HepG2 (cell line): ENCODE results near the gene TMED3. TPM values are rescaled to one million over a fixed set of nuclear protein-coding genes. Genes with fewer than 3 reads are reported as not detected.

Source experiments
- ATAC-seq: fragments of 200-7000 bp; cut with Tn5 transposase; 3 replicates; pipeline ENCODE4 v1.9.1; 2020; ENCODE audit warnings: mild to moderate bottlenecking, moderate library complexity
- BruUV-seq: library from RNA; stranded (reverse); fragments of 400-500 nt; replicated peaks from 2 replicates; lab custom pipeline; 2021; lab: Mats Ljungman, UMichigan
- CTCF ChIA-PET: fragments of 300-600 bp; formaldehyde crosslinking; extraction: SDS; loops from one replicate; lab custom pipeline; 2021; ENCODE audit warnings: low total read pairs, inconsistent platforms, low intra/inter-chr PET ratio; lab: Yijun Ruan, JAX
- POLR2A ChIA-PET: fragments of 350-600 bp; sonication (Branson Sonifier 250); formaldehyde crosslinking; loops from one replicate; lab custom pipeline; 2020; ENCODE audit warnings: antibody characterized with exemption, inconsistent platforms; lab: Yijun Ruan, JAX
- DNase-seq: peaks from one replicate; pipeline ENCODE4 v3.0.0-alpha.2; 2015; ENCODE audit warnings: low spot score
- FAIRE-seq: peaks from 3 replicates; lab custom pipeline; 2011; peaks lifted over from hg19 to GRCh38; lab: Jason Lieb, UNC
- H2AFZ ChIP-seq: one replicate; pipeline ENCODE4 v1.6.1; 2011; ENCODE audit warnings: low read length, inconsistent platforms
- H3K27ac ChIP-seq: fragments of 300-600 bp; 3 replicates; pipeline ENCODE4 v1.8.0; 2011; ENCODE audit warnings: mixed run types, mild to moderate bottlenecking, mixed read lengths, low read length, inconsistent platforms; ENCODE audit not compliant: insufficient read depth; ENCODE audit errors: extremely low read length
- H3K27me3 ChIP-seq, 2 experiments: fragments of 200-600 bp in 1 of 2; 2 replicates in 1 of 2; 3 replicates in 1 of 2; pipeline versions ENCODE4 v1.6.0 to v1.8.0; 2011; ENCODE audit warnings: low read length in 2 of 2, mild to moderate bottlenecking in 2 of 2, moderate library complexity in 2 of 2, inconsistent platforms in 1 of 2; ENCODE audit not compliant: insufficient read depth in 2 of 2, control insufficient read depth in 1 of 2
- H3K36me3 ChIP-seq, 2 experiments: fragments of 200-600 bp in 1 of 2; replicated peaks in 1 of 2; 2 replicates in 1 of 2; 3 replicates in 1 of 2; pipeline versions ENCODE4 v1.5.1 to v1.8.0; 2011; ENCODE audit warnings: low read length in 2 of 2, inconsistent platforms in 1 of 2; ENCODE audit not compliant: insufficient read depth in 2 of 2, control insufficient read depth in 1 of 2
- H3K4me1 ChIP-seq: 2 replicates; pipeline ENCODE4 v1.5.1; 2012; ENCODE audit warnings: low read length, inconsistent platforms; ENCODE audit not compliant: insufficient read depth
- H3K4me2 ChIP-seq: 2 replicates; pipeline ENCODE4 v1.6.0; 2011; ENCODE audit warnings: low read depth, low read length, inconsistent platforms
- H3K4me3 ChIP-seq, 3 experiments: fragments of 200-600 bp in 1 of 3; sonication (generic), shearing (Covaris generic) in 1 of 3; replicated peaks in 1 of 3; 2 replicates each; pipeline ENCODE4 v1.5.1; 2011 to 2016; ENCODE audit warnings: low read length in 3 of 3, inconsistent platforms in 2 of 3, low read depth in 2 of 3, mild to moderate bottlenecking in 2 of 3, control low read depth in 1 of 3, mixed read lengths in 1 of 3; ENCODE audit not compliant: insufficient read depth in 1 of 3
- H3K79me2 ChIP-seq: one replicate; pipeline ENCODE4 v1.6.1; 2011; ENCODE audit warnings: low read length, inconsistent platforms; ENCODE audit not compliant: insufficient read depth
- H3K9ac ChIP-seq: 2 replicates; pipeline ENCODE4 v1.6.0; 2011; ENCODE audit warnings: mild to moderate bottlenecking, low read depth, low read length, inconsistent platforms; ENCODE audit not compliant: insufficient read depth
- H3K9me3 ChIP-seq: 2 replicates; pipeline ENCODE4 v1.5.1; 2012; ENCODE audit warnings: mild to moderate bottlenecking, low read length
- H4K20me1 ChIP-seq: 2 replicates; pipeline ENCODE4 v1.6.0; 2011; ENCODE audit warnings: inconsistent platforms, mild to moderate bottlenecking, low read length, moderate library complexity; ENCODE audit not compliant: insufficient read depth
- CENPX ChIP-seq: sonication (generic); formaldehyde crosslinking; IDR thresholded peaks from 2 replicates; pipeline ENCODE4 v1.9.0; 2021; ENCODE audit warnings: mild to moderate bottlenecking, missing genetic modification reagents, moderate library complexity
- HOXA5 ChIP-seq: sonication (generic); formaldehyde crosslinking; IDR thresholded peaks from 2 replicates; pipeline ENCODE4 v1.4.0; 2020; ENCODE audit warnings: missing genetic modification reagents
- PHF21A ChIP-seq: sonication (generic); formaldehyde crosslinking; IDR thresholded peaks from 2 replicates; pipeline ENCODE4 v1.5.0; 2020; ENCODE audit warnings: mild to moderate bottlenecking, missing genetic modification reagents
- PLRG1 ChIP-seq: fragments of 450-650 bp; conservative IDR thresholded peaks from 2 replicates; pipeline ENCODE4 v1.6.1; 2016
- PRPF4 ChIP-seq: fragments of 200-400 bp; formaldehyde crosslinking; IDR thresholded peaks from 2 replicates; pipeline ENCODE4 v1.6.1; 2016; ENCODE audit warnings: low read length, low read depth; ENCODE audit not compliant: poor library complexity, severe bottlenecking
- RELA ChIP-seq: sonication (generic); formaldehyde crosslinking; IDR thresholded peaks from 2 replicates; pipeline ENCODE4 v1.4.0; 2020; ENCODE audit warnings: missing genetic modification reagents
- REPIN1 ChIP-seq: sonication (generic); formaldehyde crosslinking; IDR thresholded peaks from 2 replicates; pipeline ENCODE4 v1.8.0; 2022; ENCODE audit warnings: missing genetic modification reagents, low read depth, mild to moderate bottlenecking, borderline replicate concordance
- SMYD3 ChIP-seq: sonication (generic); formaldehyde crosslinking; IDR thresholded peaks from 2 replicates; pipeline ENCODE4 v1.8.1; 2023; ENCODE audit warnings: mild to moderate bottlenecking, missing genetic modification reagents
- SOX13 ChIP-seq, 3 experiments: fragments of 450-650 bp in 1 of 3; sonication (generic) in 1 of 3; formaldehyde crosslinking in 1 of 3; IDR thresholded peaks in 2 of 3; conservative IDR thresholded peaks in 1 of 3; 2 replicates each; pipeline versions ENCODE4 v1.5.0 to v1.6.1; 2016 to 2020; ENCODE audit warnings: antibody characterized with exemption in 1 of 3, mild to moderate bottlenecking in 1 of 3, missing compliant biosample characterization in 1 of 3, missing genetic modification reagents in 1 of 3, moderate library complexity in 1 of 3
- TMF1 ChIP-seq: sonication (generic); formaldehyde crosslinking; IDR thresholded peaks from 2 replicates; pipeline ENCODE4 v1.8.1; 2022; ENCODE audit warnings: low read depth, missing genetic modification reagents
- ZBTB21 ChIP-seq: sonication (generic); formaldehyde crosslinking; IDR thresholded peaks from 2 replicates; pipeline ENCODE4 v1.4.0; 2020; ENCODE audit warnings: missing genetic modification reagents
- ZFP36 ChIP-seq: fragments of 150-350 bp; IDR thresholded peaks from 2 replicates; pipeline ENCODE4 v1.6.1; 2018; ENCODE audit warnings: borderline replicate concordance, low read length, low read depth; ENCODE audit not compliant: partially characterized antibody
- ZNF550 ChIP-seq: sonication (generic); formaldehyde crosslinking; IDR thresholded peaks from 2 replicates; pipeline ENCODE4 v1.4.0; 2020; ENCODE audit warnings: mild to moderate bottlenecking, missing genetic modification reagents, borderline replicate concordance
- ZNF678 ChIP-seq: sonication (generic); formaldehyde crosslinking; IDR thresholded peaks from 2 replicates; pipeline ENCODE4 v1.4.0; 2020; ENCODE audit warnings: mild to moderate bottlenecking, missing genetic modification reagents
- ZNF75D ChIP-seq: sonication (generic); formaldehyde crosslinking; IDR thresholded peaks from 2 replicates; pipeline ENCODE4 v1.8.1; 2023; ENCODE audit warnings: missing genetic modification reagents, mild to moderate bottlenecking, borderline replicate concordance
- WGBS: methylation state at CpG from one replicate; pipeline ENCODE4 v1.1.6; 2017; ENCODE audit warnings: low lambda C conversion rate; 5-methylcytosine and 5-hydroxymethylcytosine counted together
- in situ Hi-C: cut with HindIII; loops from 2 replicates; pipeline ENCODE4 v1.10.0; 2017; ENCODE audit warnings: low pct_unique_long_range_greater_than_20kb; ENCODE audit not compliant: extremely low pct_ligation_motif_present
- intact Hi-C: fragments of 100-400 bp; cut with micrococcal nuclease; formaldehyde crosslinking; loops from one replicate; pipeline ENCODE4 v1.10.0; 2022; ENCODE audit not compliant: unreplicated experiment
- polyA plus RNA-seq, 8 experiments: library from polyadenylated mRNA; depleted of rRNA in 3 of 8; stranded (reverse) in 7 of 8; unstranded in 1 of 8; fragments of >200 nt; fragmentation: Illumina TruSeq in 4 of 8; extraction: Trizol in 4 of 8; gene quantifications; 2 replicates each; pipeline versions ENCODE4 v1.2.1 to v1.2.3, GENCODE V29; 2011 to 2016; ENCODE audit warnings: low read depth in 4 of 8, missing spikeins in 1 of 8, mixed read lengths in 1 of 8; ENCODE audit not compliant: insufficient read depth in 1 of 8
- total RNA-seq, 5 experiments: library from RNA; depleted of rRNA; stranded (reverse); fragments of >200 nt; fragmentation: Illumina TruSeq; extraction: Trizol; gene quantifications; 2 replicates each; pipeline ENCODE4 v1.2.3, GENCODE V29; 2016; ENCODE audit warnings: low read depth in 1 of 5
- TF ChIP-seq, protein P1 (sequence below): sonication (generic); formaldehyde crosslinking; IDR thresholded peaks from 2 replicates; pipeline ENCODE4 v1.4.0; 2020; ENCODE audit warnings: mild to moderate bottlenecking, missing genetic modification reagents
- TF ChIP-seq, protein P2 (sequence below): sonication (generic); formaldehyde crosslinking; IDR thresholded peaks from 2 replicates; pipeline ENCODE4 v1.8.0; 2022; ENCODE audit warnings: mild to moderate bottlenecking, missing genetic modification reagents, moderate library complexity
- TF ChIP-seq, protein P3 (sequence below): IDR thresholded peaks from 2 replicates; pipeline ENCODE4 v1.6.1; 2016; ENCODE audit warnings: missing compliant biosample characterization, missing genetic modification reagents, borderline replicate concordance
- TF ChIP-seq, protein P4 (sequence below): sonication (generic); formaldehyde crosslinking; IDR thresholded peaks from 2 replicates; pipeline ENCODE4 v1.8.1; 2023; ENCODE audit warnings: mild to moderate bottlenecking, missing genetic modification reagents

Gene TMED3
- total and polyA plus RNA-seq, 2 of the 13 experiments (the other 11 are each of a cell fraction or from before 2014, with no cell fraction given), result 125 to 155 TPM

DNA sequence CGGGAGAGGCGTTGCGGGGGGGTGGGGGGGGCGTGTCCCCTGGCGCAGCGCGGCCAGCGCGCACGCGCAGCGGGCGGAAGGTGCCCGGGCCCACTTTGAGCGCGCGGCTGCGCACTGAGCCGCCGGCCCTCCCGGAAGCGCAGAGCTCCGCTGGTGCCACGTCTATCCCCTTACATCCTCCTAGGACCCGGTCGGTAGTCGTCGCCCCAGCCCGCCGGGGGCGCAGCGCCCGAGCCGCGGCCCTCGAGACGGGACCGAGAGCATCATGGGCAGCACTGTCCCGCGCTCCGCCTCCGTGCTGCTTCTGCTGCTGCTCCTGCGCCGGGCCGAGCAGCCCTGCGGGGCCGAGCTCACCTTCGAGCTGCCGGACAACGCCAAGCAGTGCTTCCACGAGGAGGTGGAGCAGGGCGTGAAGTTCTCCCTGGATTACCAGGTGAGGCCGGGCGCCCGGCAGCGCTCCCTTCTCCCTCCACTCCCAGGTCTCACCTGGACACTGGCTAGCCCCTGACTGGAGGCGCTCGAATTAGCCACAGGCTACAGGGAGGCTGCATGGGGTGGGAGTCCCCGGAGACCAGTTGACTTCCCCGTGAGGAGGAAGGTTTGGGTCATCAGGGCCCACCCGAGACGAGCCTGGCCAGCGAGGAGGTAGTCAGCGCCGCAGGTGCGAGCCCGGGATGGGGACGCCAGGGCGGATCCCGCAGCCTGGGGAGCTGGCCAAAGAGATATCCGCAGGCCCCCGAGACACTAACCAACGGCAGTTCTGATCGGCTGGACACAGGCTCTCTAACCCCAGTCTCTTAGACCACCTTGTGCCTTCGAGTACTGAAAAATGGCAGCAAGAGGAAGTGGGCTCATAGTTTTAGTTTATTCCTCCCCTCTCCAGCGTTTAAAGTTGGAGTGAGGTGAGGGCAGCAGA lies at the start of gene TMED3 (continued):
- peak; percentile 77 for TF ChIP-seq HOXA5 (CRISPR knock-in tag)
- peak; percentile 80; the same call in 1 of the 2 replicates for TF ChIP-seq ZNF678 (CRISPR knock-in tag)
- 0 out of 2 replicates have a peak, but pooled peaks have one; percentile 51 for TF ChIP-seq SMYD3 (CRISPR knock-in tag)
- TF ChIP-seq, protein P1, sequence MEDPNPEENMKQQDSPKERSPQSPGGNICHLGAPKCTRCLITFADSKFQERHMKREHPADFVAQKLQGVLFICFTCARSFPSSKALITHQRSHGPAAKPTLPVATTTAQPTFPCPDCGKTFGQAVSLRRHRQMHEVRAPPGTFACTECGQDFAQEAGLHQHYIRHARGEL (CRISPR knock-in tag), result no peak
- no peak for TF ChIP-seq ZNF75D
- TF ChIP-seq ZNF550 (CRISPR knock-in tag), result no peak
- TF ChIP-seq, protein P2, sequence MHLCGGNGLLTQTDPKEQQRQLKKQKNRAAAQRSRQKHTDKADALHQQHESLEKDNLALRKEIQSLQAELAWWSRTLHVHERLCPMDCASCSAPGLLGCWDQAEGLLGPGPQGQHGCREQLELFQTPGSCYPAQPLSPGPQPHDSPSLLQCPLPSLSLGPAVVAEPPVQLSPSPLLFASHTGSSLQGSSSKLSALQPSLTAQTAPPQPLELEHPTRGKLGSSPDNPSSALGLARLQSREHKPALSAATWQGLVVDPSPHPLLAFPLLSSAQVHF (CRISPR knock-in tag), result no peak
- TF ChIP-seq ZFP36, result no peak
- TF ChIP-seq PHF21A, result peak; percentile 76

DNA sequence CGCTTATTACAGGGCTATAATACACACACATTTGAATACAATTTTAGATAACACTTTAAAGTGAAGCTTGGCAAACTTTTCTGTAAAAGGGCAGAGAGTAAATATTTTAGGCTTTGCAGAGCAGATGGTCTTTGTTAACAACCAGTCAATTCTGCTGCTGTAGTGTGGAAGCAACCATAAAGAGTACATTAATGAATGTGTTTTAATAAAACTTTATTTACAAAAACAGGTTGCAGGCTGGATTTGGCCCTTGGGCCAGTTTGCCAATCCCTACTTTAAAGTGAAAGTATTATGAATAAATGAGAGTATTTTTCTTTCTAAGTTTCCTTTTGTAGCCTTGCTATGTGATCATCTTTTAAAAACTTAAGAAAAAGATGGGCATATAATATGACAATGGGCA lies 49.1 kb upstream of the TMED3 start:
- H4K20me1 ChIP-seq, result no peaks in the 10 kb centered on the region
- 0% methylated on average over 1 of the region's 1 CpG for WGBS
- no peak for ATAC-seq
- H3K9me3 ChIP-seq, result no peaks in the 10 kb centered on the region
- in situ Hi-C loops (no loop called here), intact Hi-C loops (no loop called here)
- no peak overlapping the region for H3K9ac ChIP-seq
- CTCF ChIA-PET, result no interaction called here
- H3K27ac ChIP-seq, result no peak overlapping the region
- DNase-seq, result no peak
- no peak overlapping the region for H2AFZ ChIP-seq
- no peak overlapping the region for H3K4me3 ChIP-seq
- no peaks in the 10 kb centered on the region for H3K4me1 ChIP-seq
- no peaks in the 10 kb centered on the region; a peak in 1 of 5 replicates for H3K27me3 ChIP-seq
- FAIRE-seq, result no peak
- H3K79me2 ChIP-seq, result no peaks in the 10 kb centered on the region
- POLR2A ChIA-PET, result no interaction called here
- no peak overlapping the region for H3K4me2 ChIP-seq
- no peaks in the 10 kb centered on the region for H3K36me3 ChIP-seq
- no TSS peak for BruUV-seq
- TF ChIP-seq RELA (CRISPR knock-in tag), result no peak
- TF ChIP-seq SOX13 (IDR thresholded peaks at IDR 0.05), result no peak
- no peak for TF ChIP-seq SOX13 (CRISPR knock-in tag; conservative IDR thresholded peaks at IDR 0.05 in 1 of 2, IDR thresholded peaks at IDR 0.05 in 1 of 2)
- TF ChIP-seq, protein P3, sequence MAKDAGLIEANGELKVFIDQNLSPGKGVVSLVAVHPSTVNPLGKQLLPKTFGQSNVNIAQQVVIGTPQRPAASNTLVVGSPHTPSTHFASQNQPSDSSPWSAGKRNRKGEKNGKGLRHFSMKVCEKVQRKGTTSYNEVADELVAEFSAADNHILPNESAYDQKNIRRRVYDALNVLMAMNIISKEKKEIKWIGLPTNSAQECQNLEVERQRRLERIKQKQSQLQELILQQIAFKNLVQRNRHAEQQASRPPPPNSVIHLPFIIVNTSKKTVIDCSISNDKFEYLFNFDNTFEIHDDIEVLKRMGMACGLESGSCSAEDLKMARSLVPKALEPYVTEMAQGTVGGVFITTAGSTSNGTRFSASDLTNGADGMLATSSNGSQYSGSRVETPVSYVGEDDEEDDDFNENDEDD (CRISPR knock-in tag), result no peak
- TF ChIP-seq, protein P4, sequence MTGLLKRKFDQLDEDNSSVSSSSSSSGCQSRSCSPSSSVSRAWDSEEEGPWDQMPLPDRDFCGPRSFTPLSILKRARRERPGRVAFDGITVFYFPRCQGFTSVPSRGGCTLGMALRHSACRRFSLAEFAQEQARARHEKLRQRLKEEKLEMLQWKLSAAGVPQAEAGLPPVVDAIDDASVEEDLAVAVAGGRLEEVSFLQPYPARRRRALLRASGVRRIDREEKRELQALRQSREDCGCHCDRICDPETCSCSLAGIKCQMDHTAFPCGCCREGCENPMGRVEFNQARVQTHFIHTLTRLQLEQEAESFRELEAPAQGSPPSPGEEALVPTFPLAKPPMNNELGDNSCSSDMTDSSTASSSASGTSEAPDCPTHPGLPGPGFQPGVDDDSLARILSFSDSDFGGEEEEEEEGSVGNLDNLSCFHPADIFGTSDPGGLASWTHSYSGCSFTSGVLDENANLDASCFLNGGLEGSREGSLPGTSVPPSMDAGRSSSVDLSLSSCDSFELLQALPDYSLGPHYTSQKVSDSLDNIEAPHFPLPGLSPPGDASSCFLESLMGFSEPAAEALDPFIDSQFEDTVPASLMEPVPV (CRISPR knock-in tag), result no peak
- TF ChIP-seq REPIN1 (CRISPR knock-in tag), result no peak
- no peak for TF ChIP-seq ZBTB21 (CRISPR knock-in tag)
- no peak for TF ChIP-seq TMF1 (CRISPR knock-in tag)
- TF ChIP-seq PRPF4, result no peak
- no peak for TF ChIP-seq CENPX (CRISPR knock-in tag)
- no peak for TF ChIP-seq PLRG1
